HL-60 (cell line): ENCODE results near the gene ZNF493.

Source experiments
- DNase-seq, 2 experiments: peaks; one replicate each; pipeline ENCODE4 v3.0.0-alpha.2; 2010 to 2020; ENCODE audit warnings: low read depth in 1 of 2, low spot score in 1 of 2
- H3K27ac ChIP-seq: fragments of 250-450 bp; sonication (Bioruptor Pico); replicated peaks from 2 replicates; pipeline ENCODE4 v1.5.1; 2020; ENCODE audit warnings: mild to moderate bottlenecking, moderate library complexity
- H3K27me3 ChIP-seq: fragments of 250-450 bp; sonication (Bioruptor Pico); 2 replicates; pipeline ENCODE4 v1.5.1; 2021; ENCODE audit warnings: mild to moderate bottlenecking, moderate library complexity; ENCODE audit not compliant: insufficient read depth, poor library complexity, severe bottlenecking
- H3K4me3 ChIP-seq: replicated peaks from 2 replicates; pipeline ENCODE4 v1.5.1; 2011; ENCODE audit warnings: mild to moderate bottlenecking, control low read depth, low read length; ENCODE audit not compliant: insufficient read depth
- GABPA ChIP-seq: IDR thresholded peaks from 2 replicates; pipeline ENCODE4 v1.6.1; 2012; ENCODE audit warnings: low read depth
- POLR2AphosphoS5 ChIP-seq: IDR thresholded peaks from 2 replicates; pipeline ENCODE4 v1.6.1; 2012; ENCODE audit warnings: low read depth
- SPI1 ChIP-seq: IDR thresholded peaks from 2 replicates; pipeline ENCODE4 v1.6.1; 2012; ENCODE audit warnings: low read depth, mild to moderate bottlenecking, borderline replicate concordance
- TF ChIP-seq, protein P1 (sequence below): IDR thresholded peaks from one replicate; pipeline ENCODE4 v1.5.1; 2011; ENCODE audit warnings: low read length, control low read depth, inconsistent platforms; ENCODE audit not compliant: insufficient read depth
- TF ChIP-seq, protein P2 (sequence below): IDR thresholded peaks from 2 replicates; pipeline ENCODE4 v1.6.1; 2012; ENCODE audit warnings: low read depth; ENCODE audit not compliant: insufficient replicate concordance

ZNF493 gene

GRCh38 chr19:21439201-21439751, 42.3 kb downstream of the ZNF493 start:
- TF ChIP-seq POLR2AphosphoS5 (no peak), SPI1 (no peak), GABPA (no peak)
- TF ChIP-seq, protein P1, sequence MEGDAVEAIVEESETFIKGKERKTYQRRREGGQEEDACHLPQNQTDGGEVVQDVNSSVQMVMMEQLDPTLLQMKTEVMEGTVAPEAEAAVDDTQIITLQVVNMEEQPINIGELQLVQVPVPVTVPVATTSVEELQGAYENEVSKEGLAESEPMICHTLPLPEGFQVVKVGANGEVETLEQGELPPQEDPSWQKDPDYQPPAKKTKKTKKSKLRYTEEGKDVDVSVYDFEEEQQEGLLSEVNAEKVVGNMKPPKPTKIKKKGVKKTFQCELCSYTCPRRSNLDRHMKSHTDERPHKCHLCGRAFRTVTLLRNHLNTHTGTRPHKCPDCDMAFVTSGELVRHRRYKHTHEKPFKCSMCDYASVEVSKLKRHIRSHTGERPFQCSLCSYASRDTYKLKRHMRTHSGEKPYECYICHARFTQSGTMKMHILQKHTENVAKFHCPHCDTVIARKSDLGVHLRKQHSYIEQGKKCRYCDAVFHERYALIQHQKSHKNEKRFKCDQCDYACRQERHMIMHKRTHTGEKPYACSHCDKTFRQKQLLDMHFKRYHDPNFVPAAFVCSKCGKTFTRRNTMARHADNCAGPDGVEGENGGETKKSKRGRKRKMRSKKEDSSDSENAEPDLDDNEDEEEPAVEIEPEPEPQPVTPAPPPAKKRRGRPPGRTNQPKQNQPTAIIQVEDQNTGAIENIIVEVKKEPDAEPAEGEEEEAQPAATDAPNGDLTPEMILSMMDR, result no peak
- TF ChIP-seq, protein P2, sequence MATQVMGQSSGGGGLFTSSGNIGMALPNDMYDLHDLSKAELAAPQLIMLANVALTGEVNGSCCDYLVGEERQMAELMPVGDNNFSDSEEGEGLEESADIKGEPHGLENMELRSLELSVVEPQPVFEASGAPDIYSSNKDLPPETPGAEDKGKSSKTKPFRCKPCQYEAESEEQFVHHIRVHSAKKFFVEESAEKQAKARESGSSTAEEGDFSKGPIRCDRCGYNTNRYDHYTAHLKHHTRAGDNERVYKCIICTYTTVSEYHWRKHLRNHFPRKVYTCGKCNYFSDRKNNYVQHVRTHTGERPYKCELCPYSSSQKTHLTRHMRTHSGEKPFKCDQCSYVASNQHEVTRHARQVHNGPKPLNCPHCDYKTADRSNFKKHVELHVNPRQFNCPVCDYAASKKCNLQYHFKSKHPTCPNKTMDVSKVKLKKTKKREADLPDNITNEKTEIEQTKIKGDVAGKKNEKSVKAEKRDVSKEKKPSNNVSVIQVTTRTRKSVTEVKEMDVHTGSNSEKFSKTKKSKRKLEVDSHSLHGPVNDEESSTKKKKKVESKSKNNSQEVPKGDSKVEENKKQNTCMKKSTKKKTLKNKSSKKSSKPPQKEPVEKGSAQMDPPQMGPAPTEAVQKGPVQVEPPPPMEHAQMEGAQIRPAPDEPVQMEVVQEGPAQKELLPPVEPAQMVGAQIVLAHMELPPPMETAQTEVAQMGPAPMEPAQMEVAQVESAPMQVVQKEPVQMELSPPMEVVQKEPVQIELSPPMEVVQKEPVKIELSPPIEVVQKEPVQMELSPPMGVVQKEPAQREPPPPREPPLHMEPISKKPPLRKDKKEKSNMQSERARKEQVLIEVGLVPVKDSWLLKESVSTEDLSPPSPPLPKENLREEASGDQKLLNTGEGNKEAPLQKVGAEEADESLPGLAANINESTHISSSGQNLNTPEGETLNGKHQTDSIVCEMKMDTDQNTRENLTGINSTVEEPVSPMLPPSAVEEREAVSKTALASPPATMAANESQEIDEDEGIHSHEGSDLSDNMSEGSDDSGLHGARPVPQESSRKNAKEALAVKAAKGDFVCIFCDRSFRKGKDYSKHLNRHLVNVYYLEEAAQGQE, result no peak
- Histone ChIP-seq H3K27ac (no peak overlapping the region), H3K4me3 (no peak overlapping the region), H3K27me3 (no peaks in the 10 kb centered on the region)
- no peak for DNase-seq

DNA sequence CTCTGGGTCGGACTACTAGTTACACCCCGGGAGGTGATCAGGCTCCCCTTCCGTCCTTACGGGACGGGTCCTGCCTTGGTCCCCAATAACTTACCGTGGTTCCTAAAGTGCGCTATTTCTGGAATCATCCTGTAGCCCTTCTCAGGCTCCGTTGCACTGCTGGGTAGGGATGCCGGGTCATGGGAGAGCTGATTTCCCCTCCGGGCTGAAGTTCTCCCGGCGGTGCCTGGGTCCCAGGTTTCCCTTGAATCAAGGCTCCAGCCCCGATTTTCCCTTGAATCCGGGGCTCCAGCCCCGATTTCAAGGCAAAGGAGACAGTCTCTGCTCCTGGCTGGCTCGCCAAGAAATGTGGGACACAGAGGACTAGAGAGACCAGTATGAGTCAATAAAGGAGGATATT, 43.4 kb downstream of the ZNF493 start:
- no peak overlapping the region for H3K27ac ChIP-seq
- DNase-seq, result no peak
- H3K4me3 ChIP-seq, result no peak overlapping the region
- no peaks in the 10 kb centered on the region for H3K27me3 ChIP-seq
- TF ChIP-seq GABPA, result no peak
- TF ChIP-seq, protein P2, result no peak
- TF ChIP-seq POLR2AphosphoS5, result no peak
- TF ChIP-seq, protein P1, result no peak
- no peak for TF ChIP-seq SPI1

DNA sequence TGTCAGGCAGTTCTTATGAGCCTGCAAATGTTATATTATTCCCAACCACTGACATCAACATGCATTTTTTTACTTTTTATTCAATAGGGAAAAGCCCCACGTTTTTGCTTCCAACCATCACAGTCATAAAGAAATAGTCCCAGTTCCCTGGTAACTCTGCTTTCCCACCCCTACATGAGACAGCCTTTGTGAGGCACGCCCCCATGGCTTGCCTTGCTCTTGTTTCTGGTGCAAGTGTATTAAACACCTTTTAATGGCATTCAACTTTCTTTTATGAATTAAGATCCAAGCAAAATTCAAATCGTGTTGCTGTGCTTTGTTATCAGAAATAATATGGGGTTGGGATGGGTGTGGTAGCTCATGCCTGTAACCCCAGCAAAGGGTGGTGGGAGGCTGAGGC, 54.3 kb downstream of the ZNF493 start:
- H3K4me3 ChIP-seq, result no peak overlapping the region
- H3K27me3 ChIP-seq, result no peaks in the 10 kb centered on the region
- TF ChIP-seq POLR2AphosphoS5 (no peak), GABPA (no peak), SPI1 (no peak)
- TF ChIP-seq, protein P2, result no peak
- TF ChIP-seq, protein P1, result no peak
- no peak for DNase-seq
- H3K27ac ChIP-seq, result no peak overlapping the region
